HEK293 (cell line): ENCODE measurements around the gene MLPH.

Source experiments
- CTCF ChIA-PET: fragments of 350-600 bp; formaldehyde crosslinking; extraction: SDS; loops from one replicate; lab custom pipeline; 2021; ENCODE audit warnings: antibody characterized with exemption; lab: Yijun Ruan, JAX
- POLR2A ChIA-PET: fragments of 300-600 bp; formaldehyde crosslinking; extraction: SDS; loops from one replicate; lab custom pipeline; 2020; ENCODE audit warnings: antibody characterized with exemption, inconsistent platforms; lab: Yijun Ruan, JAX
- H3K27ac ChIP-seq: fragments of 200-500 bp; sonication (Bioruptor generic); 2 replicates; pipeline ENCODE4 v1.5.1; 2014; ENCODE audit warnings: low read depth, low read length, control low read depth, inconsistent platforms; ENCODE audit errors: extremely low read depth
- H3K36me3 ChIP-seq, 2 experiments: fragments of 200-500 bp in 1 of 2; sonication (Bioruptor generic) in 1 of 2; 1 replicate in 1 of 2; 2 replicates in 1 of 2; pipeline ENCODE4 v1.5.1; 2014 to 2017; ENCODE audit warnings: inconsistent platforms in 2 of 2, low read length in 2 of 2; ENCODE audit not compliant: control insufficient read depth in 2 of 2, insufficient read depth in 1 of 2
- H3K4me1 ChIP-seq: fragments of 200-500 bp; sonication (Bioruptor generic); 2 replicates; pipeline ENCODE4 v1.5.1; 2014; ENCODE audit warnings: mild to moderate bottlenecking, low read length, inconsistent platforms; ENCODE audit not compliant: control insufficient read depth, insufficient read depth
- H3K4me3 ChIP-seq: 2 replicates; pipeline ENCODE4 v1.5.1; 2011; ENCODE audit warnings: low read depth, mild to moderate bottlenecking, control low read depth, low read length, moderate library complexity
- H3K9me3 ChIP-seq: fragments of 200-500 bp; sonication (Bioruptor generic); 2 replicates; pipeline ENCODE4 v1.5.1; 2014; ENCODE audit warnings: low read depth, low read length, inconsistent platforms; ENCODE audit not compliant: control insufficient read depth, insufficient read depth
- AEBP2 ChIP-seq: fragments of 450-650 bp; formaldehyde crosslinking; IDR thresholded peaks from 2 replicates; pipeline ENCODE4 v1.5.1; 2016; ENCODE audit warnings: missing biosample characterization, missing genetic modification characterization, borderline replicate concordance
- REST ChIP-seq: fragments of 450-650 bp; formaldehyde crosslinking; IDR thresholded peaks from 2 replicates; pipeline ENCODE4 v1.5.1; 2016; ENCODE audit warnings: missing biosample characterization, missing genetic modification characterization
- SP2 ChIP-seq: fragments of 450-650 bp; formaldehyde crosslinking; IDR thresholded peaks from 2 replicates; pipeline ENCODE4 v1.5.1; 2016; ENCODE audit warnings: missing biosample characterization, missing genetic modification characterization
- TRIM28 ChIP-seq: IDR thresholded peaks from 2 replicates; pipeline ENCODE4 v1.6.1; 2011; ENCODE audit warnings: low read length, control low read depth, borderline replicate concordance
- TSHZ1 ChIP-seq: fragments of 450-650 bp; formaldehyde crosslinking; IDR thresholded peaks from 2 replicates; pipeline ENCODE4 v1.5.1; 2016; ENCODE audit warnings: missing biosample characterization, missing genetic modification characterization, borderline replicate concordance
- ZBTB7A ChIP-seq: fragments of 450-650 bp; formaldehyde crosslinking; IDR thresholded peaks from 2 replicates; pipeline ENCODE4 v1.5.1; 2016; ENCODE audit warnings: low read depth, missing biosample characterization, missing genetic modification characterization
- ZFHX2 ChIP-seq: fragments of 450-650 bp; formaldehyde crosslinking; conservative IDR thresholded peaks from 2 replicates; pipeline ENCODE4 v1.5.1; 2016; ENCODE audit warnings: missing biosample characterization, missing genetic modification characterization
- ZNF132 ChIP-seq: fragments of 450-650 bp; formaldehyde crosslinking; IDR thresholded peaks from 2 replicates; pipeline ENCODE4 v1.5.1; 2017; ENCODE audit warnings: missing biosample characterization, missing genetic modification characterization, borderline replicate concordance
- ZNF133 ChIP-seq: fragments of 450-650 bp; formaldehyde crosslinking; IDR thresholded peaks from 2 replicates; pipeline ENCODE4 v1.5.1; 2016; ENCODE audit warnings: missing biosample characterization, missing genetic modification characterization
- ZNF146 ChIP-seq: fragments of 450-650 bp; formaldehyde crosslinking; IDR thresholded peaks from 2 replicates; pipeline ENCODE4 v1.5.1; 2016; ENCODE audit warnings: missing biosample characterization, missing genetic modification characterization
- ZNF223 ChIP-seq: fragments of 450-650 bp; formaldehyde crosslinking; IDR thresholded peaks from 2 replicates; pipeline ENCODE4 v1.5.1; 2016; ENCODE audit warnings: missing biosample characterization, missing genetic modification characterization
- ZNF302 ChIP-seq: fragments of 450-650 bp; formaldehyde crosslinking; IDR thresholded peaks from 2 replicates; pipeline ENCODE4 v1.5.1; 2016; ENCODE audit warnings: missing biosample characterization, missing genetic modification characterization, low read depth
- ZNF510 ChIP-seq: fragments of 450-650 bp; formaldehyde crosslinking; IDR thresholded peaks from 2 replicates; pipeline ENCODE4 v1.5.1; 2018; ENCODE audit warnings: mild to moderate bottlenecking, missing genetic modification characterization, missing biosample characterization; ENCODE audit not compliant: insufficient replicate concordance
- ZNF530 ChIP-seq: fragments of 450-650 bp; formaldehyde crosslinking; IDR thresholded peaks from 2 replicates; pipeline ENCODE4 v1.5.1; 2016; ENCODE audit warnings: low read depth, missing biosample characterization, missing genetic modification characterization
- ZNF549 ChIP-seq: fragments of 450-650 bp; IDR thresholded peaks from 2 replicates; pipeline ENCODE4 v1.5.1; 2018; ENCODE audit warnings: missing biosample characterization, missing genetic modification characterization, mild to moderate bottlenecking, inconsistent platforms, moderate library complexity
- ZNF707 ChIP-seq: fragments of 450-650 bp; formaldehyde crosslinking; IDR thresholded peaks from 2 replicates; pipeline ENCODE4 v1.5.1; 2016; ENCODE audit warnings: missing biosample characterization, missing genetic modification characterization
- ZNF76 ChIP-seq: fragments of 450-650 bp; formaldehyde crosslinking; IDR thresholded peaks from 2 replicates; pipeline ENCODE4; 2016; ENCODE audit warnings: low read depth, missing biosample characterization, missing genetic modification characterization, borderline replicate concordance
- ZNF843 ChIP-seq: fragments of 450-650 bp; formaldehyde crosslinking; IDR thresholded peaks from 2 replicates; pipeline ENCODE4 v1.5.1; 2016; ENCODE audit warnings: missing biosample characterization, missing genetic modification characterization
- TF ChIP-seq, protein P1 (sequence below): fragments of 450-650 bp; formaldehyde crosslinking; IDR thresholded peaks from 2 replicates; pipeline ENCODE4 v1.5.1; 2016; ENCODE audit warnings: missing biosample characterization, missing genetic modification characterization, low read depth

MLPH gene

DNA sequence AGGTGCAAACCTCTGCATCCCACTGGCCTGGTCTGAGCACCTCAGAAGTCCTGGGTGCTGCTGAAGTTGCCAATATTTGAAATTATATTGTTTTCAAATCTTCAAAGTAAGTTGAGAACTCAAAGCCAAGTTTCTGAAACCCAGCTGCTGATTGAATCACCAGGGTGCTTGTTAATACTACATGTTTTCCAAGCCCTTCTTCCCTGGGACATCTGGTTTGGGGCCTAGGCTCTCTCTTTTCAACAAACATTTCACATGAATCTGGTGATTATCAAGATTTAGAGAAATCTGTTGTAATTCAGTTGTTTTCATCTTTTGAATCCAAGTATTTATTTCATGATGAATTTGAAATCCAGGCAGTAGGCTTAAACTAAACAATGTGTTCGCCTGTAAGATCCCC is 24.4 kb downstream of the MLPH start:
- no peaks in the 10 kb centered on the region for H3K4me1 ChIP-seq
- no peak overlapping the region for H3K27ac ChIP-seq
- no peaks in the 10 kb centered on the region for H3K36me3 ChIP-seq
- TF ChIP-seq TSHZ1 (tag by site-specific recombination) (no peak), ZFHX2 (tag by site-specific recombination) (no peak)
- TF ChIP-seq, all 188 proteins: peak for 0
- POLR2A ChIA-PET, result interaction anchor here (1.8 kb wide), 1 partner anchor 60 kb away, joined by 6 read pairs; no protein-coding TSS in a partner anchor
- Histone ChIP-seq H3K9me3 (no peaks in the 10 kb centered on the region), H3K4me3 (no peak overlapping the region)
- CTCF ChIA-PET, result interaction anchor here (0.6 to 11.8 kb wide), 14 partner anchors 10 to 566 kb away, joined by 3 to 256 read pairs (median 9); no protein-coding TSS in a partner anchor

- Histone ChIP-seq H3K27ac (no peak overlapping the region), H3K36me3 (no peaks in the 10 kb centered on the region), H3K9me3 (no peaks in the 10 kb centered on the region), H3K4me1 (no peaks in the 10 kb centered on the region), H3K4me3 (no peak overlapping the region)
- CTCF ChIA-PET, result interaction anchor here (0.6 to 11.8 kb wide), 52 partner anchors 10 to 751 kb away, joined by 3 to 256 read pairs (median 6); partner anchors contain the start of gene COPS8
- TF ChIP-seq ZNF549 (tag by site-specific recombination), result no peak
- no peak for TF ChIP-seq ZNF530 (tag by site-specific recombination)
- TF ChIP-seq ZNF76 (tag by site-specific recombination), result no peak
- no peak for TF ChIP-seq ZNF510
- no peak for TF ChIP-seq ZNF302 (tag by site-specific recombination)
- TF ChIP-seq ZNF223 (tag by site-specific recombination), result no peak
- TF ChIP-seq, protein P1, sequence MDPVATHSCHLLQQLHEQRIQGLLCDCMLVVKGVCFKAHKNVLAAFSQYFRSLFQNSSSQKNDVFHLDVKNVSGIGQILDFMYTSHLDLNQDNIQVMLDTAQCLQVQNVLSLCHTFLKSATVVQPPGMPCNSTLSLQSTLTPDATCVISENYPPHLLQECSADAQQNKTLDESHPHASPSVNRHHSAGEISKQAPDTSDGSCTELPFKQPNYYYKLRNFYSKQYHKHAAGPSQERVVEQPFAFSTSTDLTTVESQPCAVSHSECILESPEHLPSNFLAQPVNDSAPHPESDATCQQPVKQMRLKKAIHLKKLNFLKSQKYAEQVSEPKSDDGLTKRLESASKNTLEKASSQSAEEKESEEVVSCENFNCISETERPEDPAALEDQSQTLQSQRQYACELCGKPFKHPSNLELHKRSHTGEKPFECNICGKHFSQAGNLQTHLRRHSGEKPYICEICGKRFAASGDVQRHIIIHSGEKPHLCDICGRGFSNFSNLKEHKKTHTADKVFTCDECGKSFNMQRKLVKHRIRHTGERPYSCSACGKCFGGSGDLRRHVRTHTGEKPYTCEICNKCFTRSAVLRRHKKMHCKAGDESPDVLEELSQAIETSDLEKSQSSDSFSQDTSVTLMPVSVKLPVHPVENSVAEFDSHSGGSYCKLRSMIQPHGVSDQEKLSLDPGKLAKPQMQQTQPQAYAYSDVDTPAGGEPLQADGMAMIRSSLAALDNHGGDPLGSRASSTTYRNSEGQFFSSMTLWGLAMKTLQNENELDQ (tag by site-specific recombination), result no peak
- TF ChIP-seq ZNF843 (tag by site-specific recombination), result no peak
- TF ChIP-seq ZBTB7A, result no peak
- TF ChIP-seq REST (tag by site-specific recombination), result no peak
- no peak for TF ChIP-seq TRIM28
- TF ChIP-seq SP2 (tag by site-specific recombination), result no peak
- TF ChIP-seq AEBP2, result no peak
- TF ChIP-seq ZNF146 (tag by site-specific recombination), result no peak
- TF ChIP-seq ZNF132, result no peak
- no peak for TF ChIP-seq ZNF133 (tag by site-specific recombination)
- no peak for TF ChIP-seq ZNF707 (tag by site-specific recombination)
- POLR2A ChIA-PET, result interaction anchor here (1.2 to 1.8 kb wide), 3 partner anchors 11 to 60 kb away, joined by 3 to 6 read pairs (median 3); no protein-coding TSS in a partner anchor
Measured at GRCh38 chr2:237511885-237512405, 24.9 kb downstream of the MLPH start.
